ENCODE data around the gene SPOCD1.

SPOCD1 gene

GRCh38 chr1:31782421-31783410, 33.1 kb downstream of the SPOCD1 start:
- no peak for TF ChIP-seq CTCF (IDR thresholded peaks at IDR 0.05; ENCODE audit: insufficient read depth, low read length, poor library complexity, severe bottlenecking)
- no peaks in the 10 kb centered on the region for H3K27me3 ChIP-seq (replicated peaks; ENCODE audit: control insufficient read depth, insufficient read depth, low read length)
- H3K36me3 ChIP-seq (ENCODE audit: control insufficient read depth, insufficient read depth, low read length) = no peaks in the 10 kb centered on the region
- H3K4me3 ChIP-seq (replicated peaks; ENCODE audit: low read depth, low read length) = no peak overlapping the region
- DNase-seq (ENCODE audit: extremely low read depth, insufficient read length) = no peak

GRCh38 chr1:31781756-31782371, 34.0 kb downstream of the SPOCD1 start:
- no peak for DNase-seq (ENCODE audit: extremely low read depth, insufficient read length)

GRCh38 chr1:31781138-31781755, 34.6 kb downstream of the SPOCD1 start:
- no peak for TF ChIP-seq CTCF (IDR thresholded peaks at IDR 0.05; ENCODE audit: insufficient read depth, low read length, poor library complexity, severe bottlenecking)
- Histone ChIP-seq H3K4me3 (replicated peaks; ENCODE audit: low read depth, low read length) (no peak overlapping the region), H3K27me3 (replicated peaks; ENCODE audit: control insufficient read depth, insufficient read depth, low read length) (no peaks in the 10 kb centered on the region), H3K36me3 (ENCODE audit: control insufficient read depth, insufficient read depth, low read length) (no peaks in the 10 kb centered on the region)
- no peak for DNase-seq (ENCODE audit: extremely low read depth, insufficient read length)

More at GRCh38 chr1:31781756-31782371, 34.0 kb downstream of the SPOCD1 start:
- H3K4me3 ChIP-seq (replicated peaks; ENCODE audit: low read depth, low read length) = no peak overlapping the region
- H3K27me3 ChIP-seq (replicated peaks; ENCODE audit: control insufficient read depth, insufficient read depth, low read length) = no peaks in the 10 kb centered on the region
- no peak for TF ChIP-seq CTCF (IDR thresholded peaks at IDR 0.05; ENCODE audit: insufficient read depth, low read length, poor library complexity, severe bottlenecking)
- no peaks in the 10 kb centered on the region for H3K36me3 ChIP-seq (ENCODE audit: control insufficient read depth, insufficient read depth, low read length)

GRCh38 chr1:31780632-31781031, 35.2 kb downstream of the SPOCD1 start:
- H3K36me3 ChIP-seq (ENCODE audit: control insufficient read depth, insufficient read depth, low read length) = no peaks in the 10 kb centered on the region
- H3K27me3 ChIP-seq (replicated peaks; ENCODE audit: control insufficient read depth, insufficient read depth, low read length) = no peaks in the 10 kb centered on the region; the same call in 1 of the 2 replicates
- no peak for DNase-seq (ENCODE audit: extremely low read depth, insufficient read length)
- H3K4me3 ChIP-seq (replicated peaks; ENCODE audit: low read depth, low read length) = no peak overlapping the region
- no peak for TF ChIP-seq CTCF (IDR thresholded peaks at IDR 0.05; ENCODE audit: insufficient read depth, low read length, poor library complexity, severe bottlenecking)

GRCh38 chr1:31779687-31780086, 36.1 kb downstream of the SPOCD1 start:
- Histone ChIP-seq H3K4me3 (replicated peaks; ENCODE audit: low read depth, low read length) (no peak overlapping the region), H3K36me3 (ENCODE audit: control insufficient read depth, insufficient read depth, low read length) (no peaks in the 10 kb centered on the region), H3K27me3 (replicated peaks; ENCODE audit: control insufficient read depth, insufficient read depth, low read length) (no peaks in the 10 kb centered on the region; the same call in 1 of the 2 replicates)
- no peak for TF ChIP-seq CTCF (IDR thresholded peaks at IDR 0.05; ENCODE audit: insufficient read depth, low read length, poor library complexity, severe bottlenecking)
- no peak for DNase-seq (ENCODE audit: extremely low read depth, insufficient read length)

All from GM06990 (cell line).